Testis (tissue), 2 donors: ENCODE measurements around the gene ME1.

ENCODE experiments used
- POLR2A ChIP-seq: fragments of 450-650 bp; IDR thresholded peaks from one replicate; pipeline ENCODE4 v1.6.1; 2017; ENCODE audit warnings: antibody characterized with exemption, mild to moderate bottlenecking, moderate library complexity
- TF ChIP-seq, protein P1 (sequence below), 3 experiments: fragments of 450-650 bp in 2 of 3; fragments of 200-600 bp in 1 of 3; sonication (generic) in 1 of 3; IDR thresholded peaks; one replicate each; pipeline ENCODE4 v1.5.1; 2016 to 2019; ENCODE audit warnings: antibody characterized with exemption in 3 of 3, mild to moderate bottlenecking in 2 of 3, moderate library complexity in 1 of 3

DNA sequence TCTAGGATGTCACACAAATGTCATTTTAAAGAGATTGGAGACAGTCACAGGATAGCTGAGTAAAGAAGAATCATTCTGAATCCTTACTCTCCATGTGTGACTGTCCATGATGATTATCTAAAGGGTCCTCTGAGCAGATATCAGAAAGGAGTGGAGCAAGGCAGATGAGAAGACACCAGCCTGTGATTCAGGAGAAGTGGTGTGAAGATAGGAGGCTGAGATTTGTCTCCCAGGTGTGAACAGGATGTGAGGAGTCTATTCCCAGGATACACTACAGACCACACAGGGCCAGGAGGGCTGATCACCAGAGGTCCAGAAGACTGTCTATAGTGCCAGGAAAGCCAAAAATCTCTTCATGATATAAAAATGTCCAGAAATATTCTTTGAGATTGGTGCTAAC is 210.7 kb downstream of the ME1 start:
- TF ChIP-seq, protein P1, sequence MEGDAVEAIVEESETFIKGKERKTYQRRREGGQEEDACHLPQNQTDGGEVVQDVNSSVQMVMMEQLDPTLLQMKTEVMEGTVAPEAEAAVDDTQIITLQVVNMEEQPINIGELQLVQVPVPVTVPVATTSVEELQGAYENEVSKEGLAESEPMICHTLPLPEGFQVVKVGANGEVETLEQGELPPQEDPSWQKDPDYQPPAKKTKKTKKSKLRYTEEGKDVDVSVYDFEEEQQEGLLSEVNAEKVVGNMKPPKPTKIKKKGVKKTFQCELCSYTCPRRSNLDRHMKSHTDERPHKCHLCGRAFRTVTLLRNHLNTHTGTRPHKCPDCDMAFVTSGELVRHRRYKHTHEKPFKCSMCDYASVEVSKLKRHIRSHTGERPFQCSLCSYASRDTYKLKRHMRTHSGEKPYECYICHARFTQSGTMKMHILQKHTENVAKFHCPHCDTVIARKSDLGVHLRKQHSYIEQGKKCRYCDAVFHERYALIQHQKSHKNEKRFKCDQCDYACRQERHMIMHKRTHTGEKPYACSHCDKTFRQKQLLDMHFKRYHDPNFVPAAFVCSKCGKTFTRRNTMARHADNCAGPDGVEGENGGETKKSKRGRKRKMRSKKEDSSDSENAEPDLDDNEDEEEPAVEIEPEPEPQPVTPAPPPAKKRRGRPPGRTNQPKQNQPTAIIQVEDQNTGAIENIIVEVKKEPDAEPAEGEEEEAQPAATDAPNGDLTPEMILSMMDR (IDR thresholded peaks at IDR 0.05): no peak
- TF ChIP-seq POLR2A: no peak
